GM19463 (cell line): ENCODE measurements around the gene FITM2.
"Not testable (repeated sequence)": the region's sequence is repeated elsewhere in the genome, so short reads cannot be mapped to it uniquely, and the experiment has no call there.

Source experiments
- ATAC-seq: cut with Tn5 transposase; IDR thresholded peaks from one replicate; pipeline ENCODE4 v1.9.1; 2021; ENCODE audit warnings: mild to moderate bottlenecking, moderate library complexity; ENCODE audit not compliant: unreplicated experiment

The FITM2 gene

GRCh38 chr20:44334306-44334705, 23.3 kb upstream of the FITM2 start:
- no peak for ATAC-seq

- ATAC-seq = no peak
These were observed 20.2 kb upstream of the FITM2 start for GRCh38 chr20:44331201-44331600.

GRCh38 chr20:44328428-44328827, 17.4 kb upstream of the FITM2 start:
- ATAC-seq = no peak

DNA sequence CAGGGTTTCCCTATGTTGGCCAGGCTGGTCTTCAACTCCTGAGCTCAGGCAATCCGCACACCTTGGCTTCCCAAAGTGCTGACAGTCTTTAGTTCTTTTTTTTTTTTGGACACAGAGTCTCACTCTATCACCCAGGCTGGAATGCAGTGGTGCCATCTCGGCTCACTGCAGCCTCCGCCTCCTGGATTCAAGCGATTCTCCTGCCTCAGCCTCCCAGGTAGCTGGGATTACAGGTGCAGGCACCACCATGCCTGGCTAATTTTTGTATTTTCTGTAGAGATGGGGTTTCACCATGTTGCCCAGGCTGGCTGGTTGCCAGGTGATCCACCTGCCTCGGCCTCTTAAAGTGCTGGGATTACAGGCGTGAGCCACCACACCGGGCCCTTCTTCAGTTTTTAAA, 16.7 kb upstream of the FITM2 start:
- not testable (repeated sequence) for ATAC-seq

DNA sequence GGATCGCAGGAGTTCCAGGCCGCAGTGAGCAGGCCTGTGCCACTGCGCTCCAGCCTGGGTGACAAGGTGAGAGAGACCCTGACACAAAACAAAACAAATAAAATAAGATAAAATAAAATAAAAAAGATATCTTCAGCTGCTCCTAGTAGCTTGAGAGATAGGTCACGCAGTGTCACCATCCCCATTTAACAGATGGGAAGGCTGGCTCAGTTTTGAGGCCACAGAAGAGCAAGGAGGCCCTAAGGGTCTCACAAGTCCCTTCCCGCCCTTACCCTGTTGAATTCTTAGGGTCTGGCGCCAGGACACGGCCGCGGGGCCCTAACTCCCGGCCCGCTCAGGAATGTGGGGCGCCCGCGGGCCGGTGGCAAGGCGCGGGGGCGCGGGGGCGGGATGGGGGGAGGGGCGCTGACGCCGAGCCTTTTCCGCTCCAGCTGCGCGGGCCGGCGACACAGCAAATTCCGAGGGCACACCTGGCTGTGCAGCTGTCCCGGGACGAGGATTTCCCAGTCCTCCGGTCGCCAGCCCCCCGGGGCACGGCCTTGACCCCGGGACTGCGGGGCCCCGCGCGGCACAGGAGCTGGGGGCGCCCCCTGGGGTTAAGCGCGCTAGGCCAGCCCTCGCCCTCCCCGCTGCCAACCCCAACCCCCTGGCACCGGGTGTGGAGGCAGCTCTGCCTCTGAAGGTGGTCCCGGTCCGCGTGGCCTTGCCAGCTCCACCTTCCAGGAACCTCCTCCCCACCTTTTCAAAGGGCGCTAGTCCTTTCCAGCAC, 15.6 kb upstream of the FITM2 start:
- ATAC-seq = no peak

DNA sequence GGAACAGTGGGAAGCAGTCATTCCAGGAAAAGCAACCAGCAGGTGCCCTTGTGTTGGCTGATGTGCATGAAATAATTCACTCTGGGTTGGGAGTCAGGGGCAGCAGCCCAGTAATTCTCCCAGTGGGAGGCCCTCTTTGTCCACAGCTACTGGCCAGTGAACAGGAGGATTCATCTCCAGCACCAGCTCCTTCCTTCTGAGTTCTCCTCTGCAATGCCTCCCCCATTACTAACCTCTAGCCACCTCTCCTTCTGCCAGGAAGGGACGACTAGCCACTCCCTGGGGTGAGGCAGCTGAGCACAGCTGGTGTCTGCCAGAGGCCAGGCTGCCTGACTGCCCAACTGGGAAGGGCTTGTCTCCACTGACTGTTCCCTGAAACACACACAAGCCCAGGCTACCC, 13.3 kb upstream of the FITM2 start:
- no peak for ATAC-seq

DNA sequence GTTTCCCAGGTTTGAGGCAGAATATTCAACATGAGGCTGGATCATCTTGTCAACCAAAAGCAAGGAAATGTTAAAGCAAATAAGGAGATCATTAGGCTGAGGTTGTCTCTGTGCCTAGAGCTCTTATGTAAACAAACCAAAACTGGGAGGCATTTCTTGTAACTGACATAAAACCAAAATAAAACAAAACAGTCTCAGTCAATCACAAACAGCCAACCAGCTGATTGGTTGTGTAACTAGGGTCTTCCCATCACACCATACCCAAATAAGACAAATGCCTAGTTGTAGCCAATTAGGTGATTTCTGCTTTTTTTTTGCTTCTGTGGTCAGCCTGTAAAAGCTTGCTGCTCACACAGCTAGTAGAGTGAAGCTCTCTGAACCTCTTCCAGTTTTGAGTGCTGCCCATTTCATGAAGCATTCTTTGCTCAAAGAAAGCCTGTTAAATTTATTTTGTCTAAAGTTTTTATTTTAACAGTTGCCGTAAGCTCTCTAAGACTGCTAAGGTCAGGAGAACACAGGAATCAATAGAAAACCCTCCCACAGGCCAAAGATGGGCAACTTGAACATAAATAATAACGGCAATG, 8.9 kb upstream of the FITM2 start:
- ATAC-seq = no peak

DNA sequence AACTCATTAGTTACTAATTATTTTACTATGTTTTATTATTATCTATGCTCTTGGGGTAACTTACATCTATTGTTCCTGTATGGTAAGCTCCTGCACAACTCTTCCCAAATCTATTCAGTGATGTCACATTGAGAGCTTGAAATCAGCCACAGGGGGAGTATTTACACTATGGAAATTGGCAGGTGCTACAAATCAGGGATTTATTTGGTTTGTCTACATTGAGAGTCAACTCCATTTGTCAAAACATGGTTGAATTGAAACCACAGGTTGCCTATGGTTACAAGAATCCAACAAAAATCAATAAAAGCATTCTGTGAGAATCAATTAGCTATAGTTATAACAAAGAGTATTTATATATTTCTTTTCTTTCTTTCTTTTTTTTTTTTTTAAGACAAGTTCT, 3.9 kb upstream of the FITM2 start:
- no peak for ATAC-seq

GRCh38 chr20:44309763-44310663, 989 bp downstream of the FITM2 start:
- no peak for ATAC-seq

DNA sequence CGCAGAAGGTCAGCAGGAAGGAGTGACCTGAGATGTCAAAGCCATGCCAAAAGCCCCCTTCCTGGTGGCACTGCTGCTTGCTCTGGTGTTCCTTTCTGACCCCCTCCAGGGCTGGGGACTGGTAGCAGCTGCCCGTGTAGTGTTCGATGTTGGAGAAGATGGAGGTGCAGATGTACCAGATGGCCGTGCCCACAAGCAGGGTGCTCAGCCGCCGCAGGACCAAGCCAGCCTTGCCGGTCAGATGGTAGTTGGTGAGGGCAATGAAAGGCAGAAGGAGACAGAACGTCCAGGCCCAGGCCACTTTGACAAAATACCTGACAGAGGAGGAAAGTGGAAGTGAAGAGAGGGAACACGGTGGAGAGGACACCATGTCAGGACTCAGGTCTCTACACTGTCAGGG, 4.1 kb downstream of the FITM2 start:
- no peak for ATAC-seq

DNA sequence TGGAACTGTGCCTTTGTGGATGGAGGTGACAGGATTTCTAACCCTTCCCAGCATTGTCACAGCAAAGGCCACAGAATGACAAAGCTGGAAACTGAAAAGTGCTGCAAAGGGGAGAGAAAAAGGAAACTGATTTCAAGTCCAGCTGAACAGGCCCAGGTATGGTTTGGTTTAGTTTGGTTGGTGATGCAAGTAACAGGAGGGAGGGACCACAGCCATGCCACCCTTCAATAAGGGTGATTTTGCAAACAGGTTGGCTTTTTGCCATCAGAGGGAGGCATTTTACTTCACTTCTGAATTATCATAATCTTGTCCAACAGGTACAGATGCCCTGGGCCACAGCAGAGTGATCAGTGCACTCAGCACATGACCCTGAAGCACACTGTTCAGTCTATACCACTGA, 6.6 kb downstream of the FITM2 start:
- no peak for ATAC-seq

GRCh38 chr20:44302736-44303135, 8.3 kb downstream of the FITM2 start:
- ATAC-seq = no peak

- ATAC-seq = no peak
These were observed 8.9 kb downstream of the FITM2 start for GRCh38 chr20:44302026-44302669.

DNA sequence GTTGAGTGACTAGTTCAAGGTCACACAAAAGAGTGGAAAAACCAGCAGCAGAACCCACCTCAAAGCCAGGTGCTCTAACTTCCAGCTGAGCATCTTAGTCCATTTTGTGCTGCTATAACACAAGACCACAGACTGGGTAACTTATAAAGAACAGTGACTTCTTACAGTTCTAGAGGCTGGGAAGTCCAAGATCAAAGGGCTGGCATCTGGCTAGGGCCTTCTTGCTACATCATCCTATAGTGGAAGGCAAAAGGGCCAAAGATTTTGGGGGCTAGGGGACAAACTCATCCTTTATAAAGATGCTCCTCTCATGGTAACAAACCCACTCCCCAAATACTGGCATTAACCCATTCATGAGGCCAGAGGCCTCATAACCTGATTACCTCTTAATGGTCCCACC, 9.7 kb downstream of the FITM2 start:
- ATAC-seq = no peak

GRCh38 chr20:44299011-44299535, 11.9 kb downstream of the FITM2 start:
- not testable (repeated sequence) for ATAC-seq

DNA sequence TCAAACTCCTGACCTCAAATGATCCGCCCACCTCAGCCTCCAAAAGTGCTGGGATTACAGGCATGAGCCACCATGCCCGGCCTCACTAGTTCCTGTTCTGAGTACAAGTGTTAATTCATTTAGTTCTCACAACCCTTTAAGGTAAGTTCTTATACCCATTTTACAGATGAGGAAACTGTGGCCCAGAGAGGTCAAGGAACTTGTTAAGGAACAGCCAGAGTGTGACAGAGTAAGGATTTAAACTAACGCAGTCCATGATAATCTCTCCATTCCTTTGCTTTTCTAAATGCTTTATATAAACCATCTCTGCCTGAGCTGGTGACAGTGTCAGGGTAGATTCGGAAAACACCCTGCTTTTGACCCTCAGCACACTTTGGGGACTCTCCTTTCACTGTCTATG, 13.3 kb downstream of the FITM2 start:
- ATAC-seq = no peak

DNA sequence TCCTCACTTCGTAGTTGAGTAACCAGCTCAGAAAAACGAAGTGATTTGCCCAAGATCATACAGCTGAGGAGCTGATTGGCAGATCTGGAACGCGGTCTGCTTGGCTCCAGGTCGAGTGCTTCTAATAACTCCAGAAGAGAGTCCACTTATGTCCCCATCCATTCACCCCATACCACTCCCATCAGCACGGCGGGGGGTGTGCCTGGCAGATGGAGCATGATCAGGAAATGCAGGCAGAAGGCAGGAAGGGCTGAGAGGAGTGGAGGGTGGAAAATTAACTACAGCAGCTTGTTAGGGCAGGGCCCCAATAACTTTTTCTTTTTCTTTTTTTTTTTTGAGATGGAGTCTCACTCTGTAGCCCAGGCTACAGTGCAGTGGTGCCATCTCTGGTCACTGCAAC, 15.0 kb downstream of the FITM2 start:
- ATAC-seq = no peak

DNA sequence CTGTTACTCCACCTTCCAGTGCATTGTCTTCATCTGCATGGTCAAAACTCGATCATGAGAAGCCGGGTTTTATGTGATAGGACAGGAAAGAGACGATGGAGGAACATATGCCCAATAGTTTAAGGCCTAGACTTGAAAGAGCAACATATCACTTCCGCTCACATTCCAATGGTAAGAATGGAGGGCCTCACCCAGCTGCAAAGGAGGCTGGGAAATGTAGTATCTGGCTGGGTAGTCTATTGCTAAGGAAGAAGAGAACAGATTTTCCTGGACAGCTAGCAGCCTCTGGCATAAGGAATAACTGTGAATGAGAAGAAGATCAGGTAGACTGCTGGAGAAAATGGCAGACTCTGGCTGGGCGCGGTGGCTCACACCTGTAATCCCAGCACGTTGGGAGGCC, 19.2 kb downstream of the FITM2 start:
- ATAC-seq = no peak

- ATAC-seq = no peak
These were observed 22.8 kb downstream of the FITM2 start for GRCh38 chr20:44288252-44288651.

DNA sequence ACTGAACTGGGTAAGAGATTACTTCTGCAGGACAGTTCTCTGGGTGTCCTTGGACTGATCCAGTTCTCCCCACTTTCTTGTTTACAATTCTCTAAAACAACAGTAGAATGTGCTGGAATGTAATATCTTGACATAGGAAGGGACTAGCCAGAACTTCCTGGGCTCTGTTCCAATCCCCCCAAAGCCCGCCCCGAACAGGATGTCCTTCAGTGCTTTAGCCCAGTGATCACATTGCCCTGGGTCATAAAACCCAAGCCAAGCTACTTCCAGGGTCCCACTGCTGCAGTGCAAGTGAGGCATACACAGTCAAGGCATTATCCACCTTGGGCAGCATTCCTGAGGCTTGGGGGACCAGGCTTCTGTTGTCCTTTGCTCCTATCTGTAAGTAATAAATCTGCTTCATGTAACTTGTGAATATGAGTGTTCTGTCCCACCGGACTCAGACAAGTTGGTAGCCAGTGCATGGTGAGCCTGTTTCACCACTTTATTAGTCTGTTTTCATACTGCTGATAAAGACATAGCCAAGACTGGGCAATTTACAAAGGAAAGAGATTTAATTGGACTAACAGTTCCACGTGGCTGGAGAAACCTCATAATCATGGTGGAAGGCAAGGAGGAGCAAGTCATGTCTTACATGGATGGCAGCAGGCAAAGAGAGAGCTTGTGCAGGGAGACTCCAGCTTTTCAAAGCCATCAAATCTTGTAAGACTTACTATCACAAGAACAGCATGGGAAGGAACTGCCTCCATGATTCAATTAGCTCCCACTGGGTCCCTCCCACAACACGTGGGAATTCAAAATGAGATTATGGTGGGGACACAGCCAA, 23.5 kb downstream of the FITM2 start:
- no peak for ATAC-seq
